ENCODE measurements around the gene TRAPPC5.

TRAPPC5 gene

DNA sequence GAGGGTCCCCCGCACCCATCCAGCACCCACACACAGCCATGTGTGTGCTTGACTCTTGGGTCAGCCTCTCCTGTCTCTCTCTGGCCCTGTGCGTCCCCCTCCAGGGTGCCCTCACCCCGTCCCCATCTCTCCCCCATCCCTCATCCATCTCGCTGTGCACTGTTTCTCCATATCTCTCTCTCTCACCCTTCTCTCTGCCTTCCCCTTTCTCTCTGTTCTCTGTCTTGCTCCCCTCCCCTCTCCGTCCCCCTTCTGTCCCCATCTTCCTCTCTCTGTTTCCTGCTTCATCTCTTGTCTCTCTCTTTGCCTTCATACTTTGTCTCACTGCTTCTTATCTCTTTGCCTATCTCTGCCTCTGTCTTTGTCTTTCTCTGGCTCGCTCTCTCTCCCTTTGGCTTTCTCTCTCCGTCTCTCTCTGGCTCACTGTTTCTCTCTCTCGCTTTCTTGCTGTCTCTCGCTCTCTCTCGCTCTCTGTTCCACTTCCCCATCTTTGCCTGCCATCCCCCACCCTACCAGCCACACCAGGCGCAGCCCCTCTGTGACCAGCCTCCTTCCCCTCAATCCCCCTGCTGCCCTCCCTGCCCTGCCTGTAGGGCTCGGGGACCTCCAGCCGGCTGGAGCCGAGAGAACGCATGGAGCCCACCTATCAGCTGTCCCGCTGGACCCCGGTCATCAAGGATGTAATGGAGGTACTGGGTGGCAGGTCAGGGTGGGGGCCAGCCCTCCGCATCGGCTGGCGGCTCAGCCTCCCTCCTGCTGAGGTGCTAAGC, 34.8 kb upstream of the TRAPPC5 start:
- no peak for DNase-seq (ENCODE audit: extremely low read depth in 1 of 2, low read depth in 1 of 2)

DNA sequence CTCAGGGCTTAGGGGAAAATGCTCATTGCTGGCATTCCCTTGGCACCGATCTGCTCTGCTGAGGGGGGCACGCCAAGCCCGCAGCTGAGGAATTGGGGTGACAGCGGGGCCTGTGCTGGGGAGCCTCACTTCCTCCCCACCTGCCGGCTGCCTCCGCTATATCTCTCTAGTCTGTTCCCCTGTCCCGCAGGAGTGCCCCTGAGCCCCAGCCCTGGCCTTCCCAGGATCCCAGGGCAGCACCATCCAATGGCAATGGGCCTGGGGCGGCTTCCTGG, 34.3 kb upstream of the TRAPPC5 start:
- no peak for DNase-seq (ENCODE audit: extremely low read depth in 1 of 2, low read depth in 1 of 2)

DNA sequence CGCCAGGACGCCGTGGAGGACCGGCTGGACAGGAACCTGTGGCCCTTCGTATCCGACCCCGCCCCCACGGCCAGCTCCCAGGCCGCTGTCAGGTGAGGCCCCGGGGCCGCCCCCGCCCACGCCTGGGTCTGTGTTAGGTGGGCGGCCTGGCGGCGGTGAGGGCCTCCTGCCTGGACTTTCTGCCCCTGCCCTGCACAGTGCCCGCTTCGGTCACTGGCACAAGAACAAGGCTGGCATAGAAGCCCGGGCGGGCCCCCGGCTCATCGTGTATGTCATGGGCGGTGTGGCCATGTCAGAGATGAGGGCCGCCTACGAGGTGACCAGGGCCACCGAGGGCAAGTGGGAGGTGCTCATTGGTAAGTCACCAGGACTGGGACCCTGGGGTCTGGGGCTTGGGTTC, 33.5 kb upstream of the TRAPPC5 start:
- no peak for DNase-seq (ENCODE audit: extremely low read depth in 1 of 2, low read depth in 1 of 2)

- DNase-seq (ENCODE audit: extremely low read depth in 1 of 2, low read depth in 1 of 2): no peak
These were observed 32.2 kb upstream of the TRAPPC5 start for GRCh38 chr19:7648265-7649014.

GRCh38 chr19:7650148-7650547, 30.5 kb upstream of the TRAPPC5 start:
- DNase-seq (ENCODE audit: extremely low read depth in 1 of 2, low read depth in 1 of 2): no peak

DNA sequence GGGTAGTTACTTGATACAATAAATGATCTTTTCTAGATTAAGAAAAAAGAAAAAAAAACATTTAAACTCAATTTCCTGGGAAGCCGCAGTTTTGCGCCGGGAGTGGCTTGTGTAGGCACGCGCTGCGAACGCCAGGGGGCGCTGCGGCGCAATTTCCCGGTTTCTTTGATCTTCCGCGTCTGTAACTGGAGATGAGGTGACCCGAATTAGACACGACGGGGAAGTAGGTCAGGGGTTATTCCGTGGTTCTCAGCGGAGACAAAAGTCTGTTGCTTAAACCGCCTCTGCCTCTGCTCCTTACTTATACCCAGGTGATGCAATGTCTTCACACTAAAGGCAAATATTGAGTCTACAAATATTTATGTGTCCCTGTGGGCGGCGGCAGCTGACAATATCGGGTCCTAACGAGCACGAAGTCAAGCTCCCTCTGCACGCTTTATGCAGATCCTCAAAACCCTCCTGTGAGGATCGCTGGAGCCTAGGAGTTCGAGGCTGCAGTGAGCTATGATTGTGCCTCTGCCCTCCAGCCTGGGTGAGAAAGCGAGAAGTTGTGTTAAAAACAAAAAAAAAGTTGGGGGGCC, 28.5 kb upstream of the TRAPPC5 start:
- DNase-seq (ENCODE audit: extremely low read depth in 1 of 2, low read depth in 1 of 2): peak; percentile 61 to 81

GRCh38 chr19:7654401-7654800, 26.2 kb upstream of the TRAPPC5 start:
- DNase-seq (ENCODE audit: extremely low read depth in 1 of 2, low read depth in 1 of 2): no peak

DNA sequence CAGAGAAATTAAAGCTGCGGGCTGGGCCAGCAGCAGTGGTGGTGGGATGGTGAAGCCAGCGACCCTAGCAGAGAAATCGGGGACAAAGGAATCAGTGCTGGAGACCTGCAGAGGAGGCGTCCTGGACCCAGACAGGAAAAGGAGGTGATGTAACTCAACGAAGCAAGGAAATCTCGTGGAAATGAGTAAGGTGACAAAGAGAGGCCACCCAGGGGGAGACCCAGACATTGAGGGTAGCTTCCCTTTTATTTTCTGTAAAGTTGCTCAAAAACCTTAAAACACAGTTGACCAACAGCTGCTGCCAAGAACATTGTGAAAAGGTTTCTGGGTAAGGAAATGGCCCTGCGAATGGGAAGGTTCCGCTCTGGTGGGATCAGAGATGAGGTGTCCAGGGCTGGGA, 25.1 kb upstream of the TRAPPC5 start:
- DNase-seq (ENCODE audit: extremely low read depth in 1 of 2, low read depth in 1 of 2): no peak

DNA sequence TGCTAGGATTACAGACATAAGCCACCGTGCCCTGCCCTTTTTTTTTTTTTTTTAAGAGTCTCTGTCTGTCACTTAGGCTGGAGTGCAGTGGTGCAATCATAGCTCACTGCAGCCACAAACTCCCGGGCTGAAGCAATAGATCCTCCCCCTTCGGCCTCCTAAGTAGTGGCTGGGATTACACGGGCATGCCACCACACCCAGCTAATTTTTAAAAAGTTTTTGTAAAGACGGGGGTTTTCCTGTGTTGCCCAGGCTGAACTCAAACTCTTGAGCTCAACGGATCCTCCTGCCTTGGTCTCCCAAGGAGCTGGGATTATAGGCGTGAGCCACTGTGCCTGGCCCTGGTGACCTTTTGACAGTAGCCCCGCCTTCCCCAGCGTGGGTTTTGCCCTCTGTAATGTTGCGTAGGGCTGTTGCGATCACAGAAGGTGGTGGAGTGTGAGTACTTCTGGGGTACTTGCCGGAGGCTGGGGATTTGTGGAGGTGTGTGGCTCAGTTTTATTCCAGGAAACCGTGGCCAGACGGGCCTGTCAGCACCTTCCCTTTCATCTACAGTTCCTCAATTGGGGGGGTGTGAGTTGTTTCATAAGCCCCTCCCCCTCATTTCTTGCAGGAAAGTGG, 23.4 kb upstream of the TRAPPC5 start:
- DNase-seq (ENCODE audit: extremely low read depth in 1 of 2, low read depth in 1 of 2): no peak

DNA sequence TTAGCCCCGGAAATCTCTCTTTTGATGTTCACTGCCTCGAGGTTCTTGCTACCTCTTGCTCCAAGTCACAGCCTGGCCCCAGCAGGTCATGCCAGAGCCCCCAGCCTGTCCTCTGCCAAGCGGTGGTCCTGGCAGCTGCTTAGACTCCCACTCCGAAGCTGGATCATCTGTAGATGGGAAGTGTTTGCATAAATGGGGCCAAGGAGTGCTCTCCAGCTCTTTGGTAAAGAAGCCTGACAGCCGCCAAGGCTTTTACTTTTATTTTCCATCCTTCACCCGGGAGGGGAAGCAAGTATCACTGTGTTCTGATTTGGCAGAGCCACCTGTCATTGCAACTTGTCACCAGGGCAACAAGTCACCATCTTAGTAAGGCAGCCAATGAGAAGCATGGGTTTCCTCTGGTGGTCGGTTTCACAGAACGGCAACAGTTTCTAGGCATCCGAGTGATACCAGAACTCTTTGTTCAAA, 22.4 kb upstream of the TRAPPC5 start:
- DNase-seq (ENCODE audit: extremely low read depth in 1 of 2, low read depth in 1 of 2): no peak

DNA sequence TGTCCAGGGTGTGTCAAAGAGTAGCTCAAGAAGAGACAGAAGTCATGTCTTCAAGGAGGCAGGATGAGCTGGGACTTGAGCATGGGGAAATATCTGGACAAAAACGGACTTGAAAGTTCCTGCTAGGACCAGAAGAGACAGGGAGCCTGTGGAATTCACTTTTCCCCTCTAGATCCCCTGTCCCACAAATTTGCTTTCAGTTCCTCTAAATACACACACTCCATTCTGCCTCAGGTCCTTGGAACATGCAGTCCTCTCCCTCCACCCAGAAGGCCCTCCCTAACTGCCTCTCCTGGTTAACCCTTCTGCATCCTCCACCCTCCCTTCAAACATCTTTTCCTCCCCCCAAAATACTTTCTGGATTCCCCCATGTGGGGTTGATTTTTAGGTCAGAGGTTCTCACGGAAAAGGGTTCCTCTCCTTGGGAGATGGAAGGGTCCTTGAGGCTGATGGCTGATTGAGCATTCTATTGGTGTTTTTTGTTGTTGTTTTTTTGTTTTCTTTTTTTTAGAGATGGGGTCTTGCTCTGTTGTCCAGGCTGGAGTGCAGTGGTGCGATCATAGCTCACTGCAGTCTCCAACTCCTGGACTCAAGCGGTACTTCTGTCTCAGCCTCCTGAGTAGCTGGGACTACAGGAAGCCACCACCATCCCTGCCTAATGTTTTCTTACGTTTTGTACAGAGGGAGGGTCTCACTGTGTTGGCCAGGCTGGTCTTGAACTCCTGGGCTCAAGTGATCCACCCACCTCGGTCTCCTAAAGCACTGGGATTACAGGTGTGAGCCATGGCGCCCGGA, 18.7 kb upstream of the TRAPPC5 start:
- DNase-seq (ENCODE audit: extremely low read depth in 1 of 2, low read depth in 1 of 2): no peak

DNA sequence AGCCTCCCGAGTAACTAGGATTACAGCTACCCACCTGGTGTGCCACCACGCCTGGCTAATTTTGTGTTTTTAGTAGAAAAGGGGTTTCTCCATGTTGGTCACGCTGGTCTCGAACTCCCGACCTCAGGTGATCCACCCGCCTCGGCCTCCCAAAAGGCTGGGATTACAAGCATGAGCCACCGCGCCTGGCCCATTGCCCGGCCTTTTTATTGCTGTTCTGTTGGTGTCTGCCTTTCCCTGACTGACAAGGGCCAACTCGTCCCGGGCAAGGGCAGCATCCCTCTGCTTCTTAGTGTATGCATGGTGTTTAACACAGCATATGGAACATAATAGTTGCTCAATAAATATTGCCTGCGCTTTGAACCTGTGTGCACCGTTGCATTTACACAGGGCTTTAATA, 18.0 kb upstream of the TRAPPC5 start:
- DNase-seq (ENCODE audit: extremely low read depth in 1 of 2, low read depth in 1 of 2): no peak

DNA sequence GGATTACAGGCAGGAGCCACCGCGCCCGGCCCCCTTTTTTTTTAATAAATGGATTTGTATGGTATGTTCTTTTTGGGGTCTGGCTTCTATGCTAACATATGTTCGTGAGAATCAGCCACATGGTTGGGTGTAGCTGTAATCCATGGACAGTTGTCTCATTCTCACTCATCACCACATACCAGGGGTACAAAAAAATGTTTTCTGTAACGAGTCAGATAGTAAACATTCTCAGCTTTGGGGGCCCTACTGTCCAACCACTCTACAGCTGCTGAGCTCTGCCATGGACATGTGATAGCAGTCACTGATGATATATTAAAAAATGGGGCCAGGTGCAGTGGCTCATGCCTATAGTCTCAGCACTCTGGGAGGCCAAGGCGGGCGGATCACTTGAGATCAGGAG, 16.9 kb upstream of the TRAPPC5 start:
- no peak for DNase-seq (ENCODE audit: extremely low read depth in 1 of 2, low read depth in 1 of 2)

- DNase-seq (ENCODE audit: extremely low read depth in 1 of 2, low read depth in 1 of 2): no peak
These were observed 15.6 kb upstream of the TRAPPC5 start for GRCh38 chr19:7665076-7665475.

DNA sequence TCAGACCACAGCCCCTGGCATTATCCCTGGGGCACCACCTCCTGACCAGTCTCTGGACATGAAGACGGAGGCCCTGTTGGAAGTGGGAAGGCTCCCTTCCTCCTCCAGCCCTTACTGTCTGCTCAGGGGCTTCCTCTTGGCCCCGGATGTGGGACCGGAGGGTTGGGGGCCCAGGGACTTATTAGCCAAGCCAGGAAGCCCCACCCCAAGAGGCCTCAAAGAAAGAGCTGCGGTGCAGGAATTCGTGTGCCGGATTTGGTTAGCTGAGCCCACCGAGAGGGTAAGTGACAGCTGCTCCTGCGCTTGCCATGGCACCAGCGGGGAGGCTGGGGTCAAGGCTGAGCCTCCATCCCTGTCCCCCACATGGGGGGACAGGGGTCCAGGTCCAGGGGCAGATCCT, 11.8 kb upstream of the TRAPPC5 start, which contains the start of gene RETN:
RETN (plus strand) TSS at position 208 of the 400 bp plus-strand sequence. CDS start 278 bp downstream, outside the sequence.
- DNase-seq (ENCODE audit: extremely low read depth in 1 of 2, low read depth in 1 of 2): no peak

- DNase-seq (ENCODE audit: extremely low read depth in 1 of 2, low read depth in 1 of 2): no peak
These were observed 11.0 kb upstream of the TRAPPC5 start for GRCh38 chr19:7669641-7670040.

GRCh38 chr19:7670150-7670783, 10.4 kb upstream of the TRAPPC5 start:
- DNase-seq (ENCODE audit: extremely low read depth in 1 of 2, low read depth in 1 of 2): no peak

- no peak for DNase-seq (ENCODE audit: extremely low read depth in 1 of 2, low read depth in 1 of 2)
These were observed 9.8 kb upstream of the TRAPPC5 start for GRCh38 chr19:7670790-7671189.

DNA sequence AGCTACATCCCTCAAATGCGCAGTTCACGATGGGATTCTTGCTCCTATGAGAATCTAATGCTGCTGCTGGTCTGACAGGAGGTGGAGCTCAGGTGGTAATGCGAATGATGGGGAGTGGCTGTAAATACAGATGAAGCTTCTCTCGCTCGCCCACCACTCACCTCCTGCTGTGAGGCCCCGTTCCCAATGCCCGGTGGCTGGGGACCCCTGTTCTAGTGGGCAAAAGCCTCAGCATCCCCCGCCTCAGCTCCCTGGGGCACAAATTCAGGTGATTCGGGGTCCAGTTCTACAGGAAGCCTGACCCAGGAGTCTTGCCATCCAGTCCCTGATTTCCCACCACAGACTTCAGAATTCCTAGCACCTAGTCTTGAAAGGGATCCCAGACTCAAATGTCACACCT, 8.1 kb upstream of the TRAPPC5 start:
- no peak for DNase-seq (ENCODE audit: extremely low read depth in 1 of 2, low read depth in 1 of 2)

Data from activated CD8-positive, alpha-beta memory T cell treated with anti-CD3 and anti-CD28 coated beads for 1 hour (primary cell).